Kasumi-1 (cell line): Measurements from ENCODE around the gene ATG10.
"Not testable (repeated sequence)": the region's sequence is repeated elsewhere in the genome, so short reads cannot be mapped to it uniquely, and the experiment has no call there.

Source experiments
- DNase-seq, 2 experiments: peaks; one replicate each; lab custom pipeline; 2025; lab: John Stamatoyannopoulos, UW

ATG10 gene

DNA sequence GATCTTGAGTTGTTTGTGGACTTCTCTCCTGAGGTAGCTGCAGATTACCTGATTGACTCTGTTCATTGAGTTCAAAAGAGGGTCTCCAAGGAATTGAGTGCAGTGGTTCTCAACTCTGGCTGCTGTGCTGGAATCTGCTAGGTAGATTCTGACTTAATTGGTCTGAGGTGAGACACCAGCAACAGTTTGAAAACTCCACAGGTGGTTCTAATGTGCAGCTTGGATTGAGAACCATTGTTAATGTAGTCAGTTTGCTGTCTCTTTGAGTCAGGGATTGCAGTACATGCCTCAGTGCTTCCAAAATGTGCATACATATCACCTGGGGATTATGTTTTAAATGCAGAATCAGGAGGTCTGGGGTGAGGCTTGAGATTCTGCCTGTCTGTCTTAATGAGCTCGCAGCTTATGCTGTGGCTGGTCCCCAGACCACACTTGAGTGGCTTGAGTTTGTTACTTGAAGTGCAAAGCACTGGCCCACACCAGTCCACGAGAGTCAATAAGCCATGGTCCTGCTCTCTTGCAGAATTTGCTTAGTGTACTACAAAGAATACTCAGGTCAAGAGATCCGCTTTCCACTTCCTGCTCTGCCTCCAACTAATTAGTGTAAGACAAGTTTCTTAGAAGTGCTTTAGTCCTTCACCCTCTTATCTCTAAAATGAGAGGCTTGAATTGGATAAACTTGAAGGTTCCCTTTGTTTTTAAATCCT lies 82.3 kb downstream of the ATG10 start:
- DNase-seq: no peak

DNA sequence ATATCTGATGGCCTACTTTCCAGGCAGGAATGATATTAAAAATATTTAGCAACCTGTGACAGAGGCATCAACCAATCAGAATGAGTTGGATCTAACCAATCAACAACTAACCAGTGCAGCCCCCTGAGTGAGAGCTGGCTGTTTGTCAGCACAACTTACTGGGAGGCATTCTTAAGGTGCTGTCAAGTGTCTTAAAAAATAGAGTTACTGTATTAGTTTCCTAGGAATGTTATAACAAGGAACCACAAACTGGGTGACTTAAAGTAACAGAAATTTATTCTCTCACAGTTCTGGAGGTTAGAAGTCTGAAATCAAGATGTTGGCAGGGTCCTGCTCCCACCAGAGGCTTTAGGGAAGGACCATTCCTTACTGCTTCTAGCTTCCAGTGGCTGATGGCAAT lies 85.2 kb downstream of the ATG10 start:
- no peak for DNase-seq

DNA sequence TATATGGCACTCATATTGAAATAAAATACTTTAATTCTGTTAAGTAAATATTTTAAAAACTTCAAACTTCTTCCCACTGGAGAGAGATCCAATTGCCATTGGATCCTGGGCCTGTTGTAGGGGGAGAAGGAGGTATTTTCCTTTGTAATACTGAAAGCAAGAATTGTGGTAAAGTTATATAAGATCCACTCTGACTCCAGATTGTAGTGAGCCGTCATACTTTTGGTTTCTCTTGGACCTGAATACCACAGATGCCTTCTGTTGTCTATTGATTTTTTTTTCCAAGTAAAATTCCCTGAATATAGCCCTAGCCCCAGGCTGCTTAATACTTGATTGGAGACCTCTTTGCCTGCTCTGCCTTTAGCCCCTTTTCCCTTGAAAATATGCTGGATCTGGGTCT lies 86.9 kb downstream of the ATG10 start:
- DNase-seq: no peak

DNA sequence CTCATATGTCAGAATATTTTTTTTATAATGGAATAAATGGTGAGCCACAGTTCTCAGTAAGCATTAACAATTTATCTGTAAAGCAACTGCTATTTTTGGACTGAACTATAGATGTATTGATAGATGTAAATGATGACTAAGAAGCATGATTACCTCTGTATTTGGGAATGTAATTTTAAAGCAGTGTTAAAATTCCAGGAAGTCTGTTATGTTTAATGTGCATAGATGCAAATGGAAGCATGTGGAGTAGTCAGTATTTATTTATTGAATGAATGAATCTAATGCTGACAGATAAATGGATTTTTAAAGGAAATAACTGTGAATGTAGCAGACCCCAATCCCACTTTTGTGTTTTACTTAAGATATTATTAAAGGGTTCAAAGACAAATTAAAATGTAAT lies 95.0 kb downstream of the ATG10 start:
- no peak for DNase-seq

DNA sequence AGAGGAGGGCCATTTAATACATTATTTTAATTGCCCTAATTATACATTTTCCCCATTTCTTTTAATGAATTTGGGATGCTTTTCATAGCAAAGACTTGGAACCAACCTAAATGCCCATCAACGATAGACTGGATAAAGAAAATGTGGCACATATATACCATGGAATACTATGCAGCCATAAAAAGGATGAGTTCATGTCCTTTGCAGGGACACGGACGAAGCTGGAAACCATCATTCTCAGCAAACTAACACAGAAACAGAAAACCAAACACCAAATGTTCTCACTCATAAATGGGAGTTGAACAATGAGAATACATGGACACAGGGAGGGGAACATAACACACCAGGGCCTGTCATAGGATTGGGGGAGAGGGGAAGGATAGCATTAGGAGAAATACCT lies 96.2 kb downstream of the ATG10 start:
- DNase-seq: not testable (repeated sequence)

DNA sequence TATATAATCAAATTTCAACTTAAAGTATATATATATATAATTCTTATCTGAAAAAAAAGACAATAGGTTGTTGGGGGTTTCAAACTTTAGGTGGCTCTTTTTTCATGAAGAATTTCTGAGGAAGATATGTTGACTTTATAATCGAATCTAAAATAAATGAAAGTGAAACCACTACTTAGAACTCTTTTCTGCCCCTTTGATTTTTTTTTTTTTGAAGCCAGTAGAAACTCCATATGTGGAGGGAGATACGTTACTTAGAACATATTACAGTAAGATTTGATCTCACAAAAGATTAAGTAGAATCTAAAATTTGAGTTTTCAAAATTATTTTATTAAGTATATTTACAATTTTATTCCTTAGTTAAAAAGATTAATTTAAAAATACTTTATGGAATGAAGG lies 96.9 kb downstream of the ATG10 start:
- DNase-seq: no peak

DNA sequence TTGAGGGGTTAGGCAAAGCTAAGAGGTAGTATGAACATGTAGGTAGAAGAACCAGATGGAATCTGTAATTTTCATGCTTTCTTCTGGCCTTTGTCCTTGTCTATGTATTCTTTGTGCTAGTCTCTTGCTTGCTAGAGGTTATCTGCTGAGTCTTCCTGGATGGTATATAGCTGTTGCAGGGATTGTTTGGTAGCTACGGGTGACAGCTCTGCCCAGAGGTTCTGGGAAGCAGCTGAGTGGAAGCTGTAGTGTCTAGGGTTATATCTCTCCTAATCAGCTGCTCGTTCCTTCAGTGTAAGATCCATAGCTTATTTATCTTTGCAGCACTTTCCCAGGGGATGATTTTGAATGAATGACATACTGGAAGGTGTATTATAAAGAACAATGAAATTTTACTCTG lies 100.3 kb downstream of the ATG10 start:
- DNase-seq: no peak

DNA sequence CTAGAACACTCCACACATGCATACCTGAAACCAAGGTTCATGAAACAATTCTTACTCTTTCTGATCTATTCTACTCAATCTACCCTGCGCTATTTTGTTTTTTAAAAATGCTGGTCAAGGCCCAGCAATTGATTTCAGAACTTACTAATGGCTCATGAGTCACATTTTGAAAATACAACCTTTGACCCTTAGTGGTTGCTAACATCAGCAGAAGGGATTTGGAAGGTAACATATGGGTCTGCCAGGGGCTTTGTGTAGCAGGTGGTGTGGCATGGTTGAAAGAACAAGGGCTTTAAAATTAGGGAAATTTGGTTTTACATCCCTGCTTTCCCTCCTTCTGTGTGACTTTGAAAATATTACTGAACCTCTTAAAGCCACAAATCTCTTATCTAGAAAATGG lies 101.4 kb downstream of the ATG10 start:
- DNase-seq: no peak

DNA sequence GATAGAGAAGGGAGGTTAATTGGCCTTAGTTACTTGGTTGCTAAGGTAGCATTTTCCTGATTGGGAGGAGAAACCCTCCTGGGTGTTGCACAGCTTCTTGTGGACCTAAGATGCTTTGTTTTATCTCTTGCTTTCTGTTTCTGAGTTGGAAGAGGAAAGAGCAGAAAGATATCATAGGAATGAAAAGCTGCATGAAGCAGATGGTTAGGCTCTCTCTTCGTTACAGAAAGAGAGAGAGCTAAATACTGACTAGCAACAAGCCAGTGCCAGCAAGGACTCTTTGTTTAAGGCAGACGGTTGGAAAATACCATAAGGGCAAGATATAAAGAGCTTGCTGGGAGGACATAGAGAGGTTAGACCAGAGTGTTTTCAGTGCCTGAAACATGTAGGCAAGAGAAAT lies 103.1 kb downstream of the ATG10 start:
- DNase-seq: no peak

DNA sequence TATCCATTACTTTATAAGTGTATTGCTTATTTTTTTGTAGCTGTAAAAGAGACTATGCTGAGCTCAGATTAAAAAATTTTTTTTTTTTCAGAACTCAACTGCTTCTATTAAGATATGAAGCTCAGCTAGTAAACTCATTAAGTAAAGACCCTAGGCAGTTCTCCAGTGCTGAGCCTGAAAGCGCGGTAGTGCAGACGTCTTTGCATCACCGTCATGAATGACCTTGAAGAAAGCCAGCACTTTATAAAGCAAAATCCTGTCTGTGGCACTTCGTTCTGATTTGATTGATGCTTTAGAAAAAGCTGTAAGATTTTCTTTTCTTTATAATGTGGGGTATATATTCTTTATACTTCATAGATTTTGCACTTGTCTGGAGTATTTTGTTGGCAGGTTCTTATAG lies 105.7 kb downstream of the ATG10 start:
- no peak for DNase-seq

DNA sequence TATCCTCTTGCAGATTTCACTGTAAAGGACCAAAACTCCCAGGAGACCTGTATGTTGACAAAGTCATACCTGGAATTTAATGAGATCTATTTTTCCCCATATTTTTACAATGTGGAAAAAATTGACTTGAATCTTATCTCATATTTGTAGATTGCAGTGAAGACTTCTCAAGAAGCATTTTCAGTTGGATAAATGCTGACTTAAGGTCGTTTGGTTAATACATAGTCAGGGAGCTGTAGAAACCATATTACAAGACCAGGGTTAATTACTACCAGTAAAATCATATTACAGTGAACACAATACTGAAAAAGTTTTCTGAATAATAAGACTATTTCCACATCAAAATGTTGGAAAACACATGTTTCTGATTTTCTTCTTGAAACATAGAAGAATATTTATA lies 119.8 kb downstream of the ATG10 start:
- DNase-seq: no peak

DNA sequence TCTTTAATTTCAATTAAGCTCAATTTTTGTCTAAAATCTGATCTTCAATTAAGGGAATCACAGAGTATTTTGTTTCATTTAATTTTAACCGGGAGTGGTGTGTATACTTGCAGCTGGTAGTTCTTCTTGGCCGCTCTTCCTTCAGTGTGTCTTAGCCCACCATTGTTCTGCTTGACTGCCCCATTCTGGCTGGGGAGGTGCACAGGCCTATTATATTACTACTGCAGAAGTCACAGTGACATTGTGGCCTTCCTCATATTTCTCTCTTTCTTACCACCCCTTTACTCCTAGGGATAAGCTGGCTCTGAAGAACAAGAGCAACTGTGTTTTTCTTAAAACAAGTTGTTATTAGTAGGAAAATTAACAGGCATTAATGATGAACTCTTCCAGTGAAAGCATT lies 123.7 kb downstream of the ATG10 start:
- no peak for DNase-seq

DNA sequence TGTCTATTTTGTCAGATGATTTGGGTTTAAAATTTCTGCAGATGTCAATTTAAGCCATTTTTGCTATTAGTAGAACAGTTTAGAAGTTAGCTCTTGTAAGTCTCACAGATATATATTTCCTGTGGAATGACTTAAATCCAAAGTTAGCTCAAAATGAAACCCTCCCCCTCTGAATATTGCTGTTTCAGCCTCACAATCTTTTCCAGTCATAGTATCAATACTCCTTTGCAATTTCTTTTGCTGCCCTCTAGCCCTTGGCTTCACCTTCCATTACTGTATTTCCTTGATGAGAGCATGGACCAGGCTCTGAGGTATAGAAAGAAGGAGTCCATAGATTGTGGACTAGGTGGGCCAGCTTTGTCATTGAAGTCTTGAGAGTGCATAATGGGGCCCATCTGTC lies 124.4 kb downstream of the ATG10 start:
- DNase-seq: no peak

DNA sequence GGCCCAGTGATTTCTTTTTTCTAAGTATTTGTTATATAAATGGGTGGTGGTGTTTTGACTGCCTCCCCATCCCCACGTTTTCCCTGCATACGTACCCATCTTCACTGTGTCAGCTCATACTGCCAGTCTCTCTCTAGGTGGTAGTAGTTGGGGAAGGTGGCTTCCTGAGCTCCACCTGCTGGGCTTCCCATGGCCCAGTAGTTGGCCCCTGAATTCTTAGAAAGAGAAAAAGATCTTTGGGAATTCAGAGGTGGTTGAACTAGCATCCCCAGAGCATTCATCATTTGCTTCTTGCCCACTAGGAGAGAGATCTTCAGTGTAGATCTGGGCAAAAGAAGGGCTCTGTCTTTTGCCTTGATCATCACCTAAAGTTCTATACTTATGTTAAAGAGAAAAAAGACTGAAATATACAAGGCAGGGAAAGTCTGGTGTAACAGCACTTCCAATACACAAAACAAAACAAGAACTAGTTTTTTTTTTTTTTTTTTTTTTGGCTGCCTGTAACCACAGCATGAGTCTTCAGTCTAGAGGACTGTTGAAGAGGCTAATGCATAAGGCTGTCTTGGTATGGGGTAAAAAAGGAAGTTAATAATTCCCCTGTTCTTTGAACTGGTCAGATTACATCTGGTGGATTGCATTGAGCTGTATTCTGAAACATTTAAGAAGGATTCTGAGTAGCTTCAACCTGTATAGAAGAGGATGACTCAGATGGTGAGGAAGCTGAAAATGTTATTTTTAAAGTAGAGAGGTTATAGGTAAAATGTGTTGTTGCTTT lies 128.7 kb downstream of the ATG10 start:
- peak; percentile 43 to 56 for DNase-seq

DNA sequence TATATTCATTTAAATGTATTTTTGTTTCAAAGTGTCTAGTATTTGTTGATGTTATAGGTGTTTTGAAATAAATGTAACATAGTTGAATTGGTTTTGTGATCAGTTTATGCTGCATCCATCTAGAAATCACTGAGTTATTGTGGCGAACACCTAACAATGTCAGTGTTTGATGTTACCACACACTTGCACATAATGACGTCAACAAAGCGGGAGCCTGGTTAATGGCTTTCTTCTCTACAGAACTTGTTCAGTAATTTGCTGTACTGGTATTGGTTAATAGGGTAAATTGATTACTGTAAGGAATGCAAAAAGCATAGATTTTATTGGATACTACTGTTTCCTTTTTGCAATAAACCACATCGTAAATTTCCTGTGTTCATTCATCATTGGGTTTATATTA lies 133.0 kb downstream of the ATG10 start:
- DNase-seq: no peak

DNA sequence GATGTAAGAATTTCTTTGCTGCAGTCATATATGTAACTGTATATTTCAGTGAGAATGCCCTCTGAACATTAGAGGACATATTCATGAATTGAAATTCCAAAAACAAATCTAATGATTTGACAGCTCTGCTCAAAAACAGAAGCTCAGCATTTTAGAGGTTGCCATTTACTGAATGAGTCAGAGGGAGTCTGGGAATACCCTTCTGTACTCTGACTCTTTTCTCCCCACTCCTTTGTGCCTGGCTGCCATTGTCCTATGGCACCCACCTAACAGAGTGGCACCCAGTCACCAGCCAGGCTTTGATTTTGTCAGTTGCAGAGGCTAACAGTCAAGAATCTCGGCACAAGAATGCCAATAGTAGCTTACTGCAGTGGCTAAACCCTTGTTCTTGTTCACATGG lies 133.6 kb downstream of the ATG10 start:
- DNase-seq: no peak

DNA sequence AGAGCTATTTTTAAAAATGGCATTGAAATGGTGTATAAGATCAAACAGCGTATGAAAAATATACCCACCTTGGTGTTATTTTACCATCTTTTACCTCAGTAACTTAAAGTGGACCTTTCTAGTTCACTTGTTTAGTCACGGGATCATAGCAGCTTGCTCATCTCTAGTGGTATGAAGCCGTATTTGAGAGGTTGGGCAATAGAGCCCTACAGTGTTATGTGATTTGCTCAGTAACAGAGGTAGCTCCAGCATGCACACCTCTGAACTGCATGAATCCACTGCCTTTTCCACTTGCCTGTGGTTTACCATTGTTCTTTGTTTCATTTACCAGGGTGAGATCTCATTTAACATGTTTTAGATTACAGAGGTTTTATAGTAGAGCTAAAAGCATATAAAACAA lies 134.4 kb downstream of the ATG10 start:
- no peak for DNase-seq

DNA sequence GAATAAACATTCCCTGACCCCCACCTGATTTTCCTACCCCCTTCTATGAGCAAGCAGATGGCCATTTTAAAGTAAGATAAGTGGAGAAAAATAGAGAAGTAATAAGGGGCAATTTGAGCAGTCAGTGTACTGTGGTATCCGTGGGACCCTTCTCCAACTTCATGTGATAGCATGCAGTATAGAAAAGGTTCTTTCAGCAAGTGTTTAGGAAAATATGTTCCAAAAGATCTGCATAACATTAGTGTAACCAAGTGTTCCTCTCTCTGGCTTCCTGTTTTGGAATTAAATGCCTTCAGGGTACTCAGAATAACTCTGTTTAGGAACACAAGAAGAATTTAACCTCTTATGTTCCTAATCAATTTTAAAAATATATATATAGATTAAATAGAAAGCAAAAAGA lies 134.9 kb downstream of the ATG10 start:
- DNase-seq: no peak

DNA sequence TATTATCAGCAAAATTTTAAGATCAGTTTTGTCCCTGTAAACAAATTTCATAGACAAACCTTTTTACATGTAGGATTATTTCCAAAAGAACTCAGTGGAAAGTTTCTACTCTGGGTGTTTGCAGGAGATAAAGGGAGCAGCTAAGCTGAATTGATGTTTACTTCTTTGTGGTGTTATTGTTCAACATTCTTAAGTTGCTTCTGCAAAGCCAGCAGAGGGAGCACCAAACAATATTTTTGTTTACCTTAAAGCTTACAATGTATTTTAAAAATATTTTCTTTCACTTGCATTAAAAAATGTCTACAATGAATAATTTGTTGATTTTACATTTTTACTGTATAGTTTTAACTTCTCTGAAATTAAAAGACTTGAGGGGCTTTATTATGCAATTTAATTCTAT lies 135.4 kb downstream of the ATG10 start:
- no peak for DNase-seq

DNA sequence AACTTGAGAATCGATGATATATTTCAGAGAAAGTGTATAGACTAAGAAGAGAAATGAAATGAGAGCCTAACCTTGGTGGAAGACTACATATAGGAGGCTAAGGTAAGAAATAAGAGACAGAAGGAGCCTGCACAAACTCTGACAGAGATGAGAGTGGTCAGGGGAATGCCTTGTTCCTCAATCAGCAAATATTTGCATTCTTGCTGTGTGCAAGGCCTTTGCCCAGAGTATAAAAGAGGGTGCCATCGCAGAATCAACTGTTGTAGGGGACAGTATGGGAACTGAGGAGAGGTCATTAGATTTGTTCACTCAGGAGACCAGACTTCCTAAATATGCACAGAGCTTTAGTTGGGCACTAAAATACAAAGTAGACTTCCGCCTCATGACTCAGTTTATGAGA lies 137.2 kb downstream of the ATG10 start:
- no peak for DNase-seq

DNA sequence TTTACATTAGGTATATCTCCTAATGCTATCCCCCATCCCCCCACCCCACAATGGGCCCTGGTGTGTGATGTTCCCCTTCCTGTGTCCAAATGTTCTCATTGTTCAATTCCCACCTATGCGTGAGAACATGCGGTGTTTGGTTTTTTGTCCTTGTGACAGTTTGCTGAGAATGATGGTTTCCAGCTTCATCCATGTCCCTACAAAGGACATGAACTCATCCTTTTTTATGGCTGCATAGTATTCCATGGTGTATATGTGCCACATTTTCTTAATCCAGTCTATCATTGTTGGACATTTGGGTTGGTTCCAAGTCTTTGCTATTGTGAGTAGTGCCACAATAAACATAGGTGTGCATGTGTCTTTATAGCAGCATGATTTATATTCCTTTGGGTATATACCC lies 138.1 kb downstream of the ATG10 start:
- not testable (repeated sequence) for DNase-seq

DNA sequence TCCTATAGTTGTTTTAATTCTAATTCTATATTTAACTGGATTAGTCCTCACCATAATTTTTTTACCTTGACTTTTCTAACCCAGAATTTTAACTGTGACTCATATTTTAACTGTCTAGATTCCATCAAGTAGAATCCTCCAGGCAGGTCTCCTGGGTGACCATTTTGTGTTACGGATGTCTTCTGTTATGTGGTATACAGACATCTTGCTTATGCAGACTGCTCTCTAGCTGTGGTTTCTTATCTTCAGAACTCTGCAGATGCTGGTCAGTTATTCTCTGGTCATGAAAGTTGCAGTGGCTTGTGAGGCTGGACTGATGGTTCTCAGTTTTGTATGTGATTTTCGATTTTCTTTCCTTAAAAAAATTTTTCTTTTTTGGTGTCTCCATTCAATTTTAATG lies 139.4 kb downstream of the ATG10 start:
- DNase-seq: no peak

DNA sequence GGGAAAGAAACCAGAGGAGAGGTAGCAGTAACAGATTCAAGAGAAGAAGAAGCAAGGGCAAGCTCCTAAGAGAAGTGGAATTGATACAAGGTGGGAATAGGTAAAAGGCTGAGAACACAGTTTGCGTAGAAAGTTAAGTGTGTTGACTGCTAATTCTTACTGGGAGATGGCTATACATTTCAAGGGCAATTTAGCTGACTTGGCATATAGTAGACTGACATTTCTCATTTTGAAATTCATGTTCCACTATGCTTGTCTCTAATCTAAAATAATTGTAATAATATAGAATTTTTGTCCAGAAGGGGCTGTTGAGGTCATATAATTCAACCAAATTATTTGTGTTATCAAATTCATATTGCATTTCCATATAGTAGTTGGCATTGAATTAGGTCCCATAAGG lies 144.0 kb downstream of the ATG10 start:
- DNase-seq: no peak

DNA sequence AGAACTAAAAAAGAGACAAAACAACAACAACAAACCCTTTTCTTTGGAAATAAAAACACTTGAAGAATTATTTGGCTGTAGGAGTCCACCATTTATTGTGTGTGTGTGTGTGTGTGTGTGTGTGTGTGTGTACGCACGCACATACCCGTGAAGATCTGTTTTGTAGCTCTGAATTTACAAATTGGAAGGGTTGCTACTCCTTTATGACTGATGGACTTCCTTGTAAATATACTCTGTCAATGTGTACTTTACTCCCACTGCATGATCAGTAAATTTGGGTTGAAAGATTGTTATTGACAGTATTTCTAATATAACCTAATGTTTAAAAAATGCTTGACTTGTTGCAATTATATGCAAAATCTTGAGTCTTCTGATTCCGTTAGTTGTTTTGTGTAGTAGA lies 148.1 kb downstream of the ATG10 start:
- no peak for DNase-seq
